Esophagus squamous epithelium (tissue), 5 donors: ENCODE results near the gene AIPL1. TPM values are rescaled to one million over a fixed set of nuclear protein-coding genes. Genes with fewer than 3 reads are reported as not detected.
A peak's percentile ranks its signal among the peaks of the same experiment; 100 is the strongest.

ENCODE experiments used
- DNase-seq: peaks from one replicate; lab custom pipeline; 2025; lab: John Stamatoyannopoulos, UW
- H3K27ac ChIP-seq, 4 donors: fragments of 200-600 bp; sonication (generic); one replicate each; pipeline ENCODE4 v1.5.1; 2016 to 2019; ENCODE audit warnings: mild to moderate bottlenecking in 1 of 4
- H3K27me3 ChIP-seq, 4 donors: fragments of 200-600 bp; sonication (generic); 1 replicate in 3 of 4; 2 replicates in 1 of 4; pipeline versions ENCODE4 v1.5.1 to v1.6.0; 2017 to 2021; ENCODE audit warnings: antibody characterized with exemption in 1 of 4
- H3K36me3 ChIP-seq, 3 donors: fragments of 200-600 bp; sonication (generic); one replicate each; pipeline ENCODE4 v1.5.1; 2016 to 2019
- H3K4me1 ChIP-seq, 3 donors: fragments of 200-600 bp; sonication (generic); one replicate each; pipeline ENCODE4 v1.5.1; 2017 to 2019
- H3K4me3 ChIP-seq, 4 donors: fragments of 200-600 bp; sonication (generic); 1 replicate in 3 of 4; 2 replicates in 1 of 4; pipeline ENCODE4 v1.5.1; 2016 to 2019; ENCODE audit warnings: mild to moderate bottlenecking in 2 of 4, moderate library complexity in 1 of 4
- H3K9me3 ChIP-seq, 3 donors: fragments of 200-600 bp; sonication (generic); one replicate each; pipeline ENCODE4 v1.5.1; 2016 to 2019
- CTCF ChIP-seq, 6 experiments: fragments of 450-650 bp in 4 of 6; fragments of 200-600 bp in 2 of 6; sonication (generic) in 2 of 6; IDR thresholded peaks; one replicate each; pipeline ENCODE4 v1.5.1; 2016 to 2019; ENCODE audit warnings: antibody characterized with exemption in 6 of 6, mild to moderate bottlenecking in 4 of 6, moderate library complexity in 4 of 6
- POLR2A ChIP-seq, 4 donors: fragments of 450-650 bp; IDR thresholded peaks; one replicate each; pipeline ENCODE4 v1.6.1; 2017; ENCODE audit warnings: antibody characterized with exemption in 4 of 4, mild to moderate bottlenecking in 4 of 4, moderate library complexity in 3 of 4
- WGBS, 2 donors: methylation state at CpG; one replicate each; pipeline ENCODE4 v1.1.5; 2018; 5-methylcytosine and 5-hydroxymethylcytosine counted together
- intact Hi-C: fragments of 100-400 bp; cut with DNase I; formaldehyde crosslinking; loops from one replicate; pipeline ENCODE4 v1.15.0; 2022
- total RNA-seq, 4 donors: library from RNA; depleted of rRNA; stranded (reverse); fragments of >200 nt; gene quantifications; one replicate each; pipeline ENCODE4 v1.1.0, GENCODE V29; 2016
- donor health status: DM: yes; HTN: yes; CAD: no.

Gene AIPL1
- total RNA-seq, 4 donors from 2014 or later, result not detected

GRCh38 chr17:6479622-6480302, 44.8 kb upstream of the AIPL1 start:
- Histone ChIP-seq H3K4me3 (no peak overlapping the region), H3K4me1 (peaks cover 12 to 43% (median 19%) of the 10 kb centered on the region in 3 donors), H3K27ac (no peak overlapping the region), H3K9me3 (no peaks in the 10 kb centered on the region), H3K36me3 (peaks cover 0 to 70% (median 0%) of the 10 kb centered on the region in 3 donors), H3K27me3 (no peaks in the 10 kb centered on the region)
- WGBS, 2 donors, result 48 to 51% methylated on average over 8 to 10 of the region's 13 CpGs
- DNase-seq, result no peak
- intact Hi-C loops, result no loop called here
- TF ChIP-seq CTCF (IDR thresholded peaks at IDR 0.05) (no peak), POLR2A (IDR thresholded peaks at IDR 0.05) (no peak)

- no peak overlapping the region for H3K4me3 ChIP-seq
- TF ChIP-seq POLR2A (IDR thresholded peaks at IDR 0.05) (no peak), CTCF (IDR thresholded peaks at IDR 0.05) (no peak)
- peaks cover 0 to 68% (median 0%) of the 10 kb centered on the region in 3 donors for H3K36me3 ChIP-seq
- peaks cover 18 to 52% (median 25%) of the 10 kb centered on the region in 3 donors for H3K4me1 ChIP-seq
- H3K9me3 ChIP-seq, result no peaks in the 10 kb centered on the region
- H3K27ac ChIP-seq, result no peak overlapping the region
- DNase-seq, result no peak
- no peaks in the 10 kb centered on the region for H3K27me3 ChIP-seq
- intact Hi-C loops, result no loop called here
- WGBS, 2 donors, result 95 to 100% methylated on average over 2 to 8 of the region's 11 CpGs
These were observed 43.6 kb upstream of the AIPL1 start for GRCh38 chr17:6478486-6478885.

GRCh38 chr17:6477831-6478383, 43.0 kb upstream of the AIPL1 start:
- intact Hi-C loops, result no loop called here
- Histone ChIP-seq H3K9me3 (no peaks in the 10 kb centered on the region), H3K36me3 (peaks cover 0 to 62% (median 0%) of the 10 kb centered on the region in 3 donors), H3K27ac (peak overlapping the region in 2 of 4 donors; percentile 78 to 82), H3K4me1 (peaks cover 18 to 58% (median 25%) of the 10 kb centered on the region in 3 donors), H3K4me3 (no peak overlapping the region), H3K27me3 (no peaks in the 10 kb centered on the region)
- TF ChIP-seq POLR2A (IDR thresholded peaks at IDR 0.05), result no peak
- TF ChIP-seq CTCF (IDR thresholded peaks at IDR 0.05), result no peak
- WGBS, 2 donors, result 70 to 92% methylated on average over 4 to 6 of the region's 14 CpGs
- no peak for DNase-seq

GRCh38 chr17:6476810-6477179, 41.9 kb upstream of the AIPL1 start:
- Histone ChIP-seq H3K27ac (peak overlapping the region in 3 of 4 donors; percentile 60 to 82 (median 78)), H3K27me3 (no peaks in the 10 kb centered on the region), H3K36me3 (peaks cover 0 to 62% (median 0%) of the 10 kb centered on the region in 3 donors), H3K4me3 (no peak overlapping the region), H3K4me1 (peaks cover 18 to 67% (median 29%) of the 10 kb centered on the region in 3 donors), H3K9me3 (no peaks in the 10 kb centered on the region)
- no peak for DNase-seq
- intact Hi-C loops, result no loop called here
- 87 to 90% methylated on average over 7 to 9 of the region's 10 CpGs for WGBS, 2 donors
- TF ChIP-seq CTCF (IDR thresholded peaks at IDR 0.05) (no peak), POLR2A (IDR thresholded peaks at IDR 0.05) (no peak)

- TF ChIP-seq CTCF (IDR thresholded peaks at IDR 0.05), result no peak
- TF ChIP-seq POLR2A (IDR thresholded peaks at IDR 0.05), result no peak
- H3K4me1 ChIP-seq, result peaks cover 18 to 72% (median 31%) of the 10 kb centered on the region in 3 donors
- no peak overlapping the region for H3K4me3 ChIP-seq
- no peak for DNase-seq
- H3K27ac ChIP-seq, result peak overlapping the region; percentile 9 to 82 (median 69)
- H3K27me3 ChIP-seq, result no peaks in the 10 kb centered on the region
- peaks cover 0 to 65% (median 0%) of the 10 kb centered on the region in 3 donors for H3K36me3 ChIP-seq
- 37 to 47% methylated on average over 5 to 7 of the region's 8 CpGs for WGBS, 2 donors
- H3K9me3 ChIP-seq, result no peaks in the 10 kb centered on the region
- intact Hi-C loops, result no loop called here
These were observed 41.3 kb upstream of the AIPL1 start for GRCh38 chr17:6476076-6476809.
